ENCODE results near the gene SULT1C3. TPM values are rescaled to one million over a fixed set of nuclear protein-coding genes. Genes with fewer than 3 reads are reported as not detected.

Gene SULT1C3
- total RNA-seq, 1 donor from 2014 or later = not detected

DNA sequence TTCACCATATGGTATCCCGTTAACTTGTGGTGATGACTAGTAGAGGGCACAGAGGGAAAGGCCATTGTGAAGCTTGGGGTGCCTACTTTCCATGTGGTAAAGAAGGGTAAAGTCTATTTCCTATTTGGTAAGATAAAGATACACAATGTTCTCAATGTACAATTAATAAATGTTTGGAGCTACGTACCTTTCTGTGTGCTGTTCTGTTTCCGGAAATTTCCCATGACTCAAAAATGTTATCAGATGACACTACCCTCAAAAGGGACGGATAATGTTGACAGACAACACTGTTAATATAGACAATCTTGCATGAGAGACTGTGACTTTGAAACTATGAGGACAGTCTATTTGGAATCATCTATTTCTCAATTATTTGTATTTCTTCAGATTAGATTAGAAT is 4.2 kb upstream of the SULT1C3 start:
- Mint-ChIP-seq H3K4me1 (ENCODE audit: low read depth, unreplicated experiment) (peaks cover 3% of the 10 kb centered on the region), H3K9me3 (ENCODE audit: unreplicated experiment) (peaks cover 5% of the 10 kb centered on the region), H3K27ac (ENCODE audit: unreplicated experiment) (no peak overlapping the region), H3K36me3 (ENCODE audit: low read depth, unreplicated experiment) (no peaks in the 10 kb centered on the region), H3K4me3 (ENCODE audit: unreplicated experiment) (no peak overlapping the region), H3K27me3 (ENCODE audit: low read depth, unreplicated experiment) (no peaks in the 10 kb centered on the region)
- Histone ChIP-seq H3K4me2 (ENCODE audit: low read length) (no peak overlapping the region), H2AFZ (ENCODE audit: low read depth, low read length) (no peak overlapping the region), H3K9ac (ENCODE audit: low read length) (no peak overlapping the region), H3K4me1 (ENCODE audit: insufficient read depth, low read length) (no peaks in the 10 kb centered on the region), H3K27me3 (ENCODE audit: insufficient read depth, low read length) (no peaks in the 10 kb centered on the region), H3K9me3 (ENCODE audit: insufficient read depth, low read depth, low read length) (no peaks in the 10 kb centered on the region), H3K36me3 (ENCODE audit: insufficient read depth, low read length) (no peaks in the 10 kb centered on the region), H3K27ac (ENCODE audit: low read depth, low read length) (no peak overlapping the region), H4K20me1 (ENCODE audit: insufficient read depth, low read length) (no peaks in the 10 kb centered on the region), H3K79me2 (ENCODE audit: insufficient read depth, low read length) (no peaks in the 10 kb centered on the region), H3K4me3 (ENCODE audit: insufficient read depth, low read depth, low read length) (no peak overlapping the region)
- no peak for TF ChIP-seq EZH2 (IDR thresholded peaks at IDR 0.05; ENCODE audit: insufficient read depth, low read length)
- TF ChIP-seq, protein P1, sequence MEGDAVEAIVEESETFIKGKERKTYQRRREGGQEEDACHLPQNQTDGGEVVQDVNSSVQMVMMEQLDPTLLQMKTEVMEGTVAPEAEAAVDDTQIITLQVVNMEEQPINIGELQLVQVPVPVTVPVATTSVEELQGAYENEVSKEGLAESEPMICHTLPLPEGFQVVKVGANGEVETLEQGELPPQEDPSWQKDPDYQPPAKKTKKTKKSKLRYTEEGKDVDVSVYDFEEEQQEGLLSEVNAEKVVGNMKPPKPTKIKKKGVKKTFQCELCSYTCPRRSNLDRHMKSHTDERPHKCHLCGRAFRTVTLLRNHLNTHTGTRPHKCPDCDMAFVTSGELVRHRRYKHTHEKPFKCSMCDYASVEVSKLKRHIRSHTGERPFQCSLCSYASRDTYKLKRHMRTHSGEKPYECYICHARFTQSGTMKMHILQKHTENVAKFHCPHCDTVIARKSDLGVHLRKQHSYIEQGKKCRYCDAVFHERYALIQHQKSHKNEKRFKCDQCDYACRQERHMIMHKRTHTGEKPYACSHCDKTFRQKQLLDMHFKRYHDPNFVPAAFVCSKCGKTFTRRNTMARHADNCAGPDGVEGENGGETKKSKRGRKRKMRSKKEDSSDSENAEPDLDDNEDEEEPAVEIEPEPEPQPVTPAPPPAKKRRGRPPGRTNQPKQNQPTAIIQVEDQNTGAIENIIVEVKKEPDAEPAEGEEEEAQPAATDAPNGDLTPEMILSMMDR (IDR thresholded peaks at IDR 0.05; ENCODE audit: insufficient read depth, low read depth, low read length) = no peak
- DNase-seq (ENCODE audit: low read depth) (no peak), FAIRE-seq (no peak)

GRCh38 chr2:108236676-108237335 is 3.0 kb upstream of the SULT1C3 start:
- H3K4me2 ChIP-seq (ENCODE audit: low read length) = no peak overlapping the region
- H2AFZ ChIP-seq (ENCODE audit: low read depth, low read length) = no peak overlapping the region
- no peaks in the 10 kb centered on the region for H3K4me1 Mint-ChIP-seq (ENCODE audit: low read depth, unreplicated experiment)
- no peak for FAIRE-seq
- no peak overlapping the region for H3K9ac ChIP-seq (ENCODE audit: low read length)
- no peaks in the 10 kb centered on the region for H3K4me1 ChIP-seq (ENCODE audit: insufficient read depth, low read length)
- H3K27ac Mint-ChIP-seq (ENCODE audit: unreplicated experiment) = no peak overlapping the region
- no peak overlapping the region for H3K27ac ChIP-seq (ENCODE audit: low read depth, low read length)
- no peaks in the 10 kb centered on the region for H3K36me3 ChIP-seq (ENCODE audit: insufficient read depth, low read length)
- no peaks in the 10 kb centered on the region for H3K36me3 Mint-ChIP-seq (ENCODE audit: low read depth, unreplicated experiment)
- H3K9me3 ChIP-seq (ENCODE audit: insufficient read depth, low read depth, low read length) = no peaks in the 10 kb centered on the region
- DNase-seq (ENCODE audit: low read depth) = no peak
- no peaks in the 10 kb centered on the region for H3K27me3 Mint-ChIP-seq (ENCODE audit: low read depth, unreplicated experiment)
- TF ChIP-seq EZH2 (IDR thresholded peaks at IDR 0.05; ENCODE audit: insufficient read depth, low read length) = no peak
- TF ChIP-seq, protein P1 (IDR thresholded peaks at IDR 0.05; ENCODE audit: insufficient read depth, low read depth, low read length) = no peak
- H3K79me2 ChIP-seq (ENCODE audit: insufficient read depth, low read length) = no peaks in the 10 kb centered on the region
- peaks cover 4% of the 10 kb centered on the region for H3K9me3 Mint-ChIP-seq (ENCODE audit: unreplicated experiment)
- no peaks in the 10 kb centered on the region for H3K27me3 ChIP-seq (ENCODE audit: insufficient read depth, low read length)
- no peak overlapping the region for H3K4me3 ChIP-seq (ENCODE audit: insufficient read depth, low read depth, low read length)
- H4K20me1 ChIP-seq (ENCODE audit: insufficient read depth, low read length) = no peaks in the 10 kb centered on the region
- H3K4me3 Mint-ChIP-seq (ENCODE audit: unreplicated experiment) = no peak overlapping the region

GRCh38 chr2:108240966-108241365 is 1.2 kb downstream of the SULT1C3 start:
- Histone ChIP-seq H2AFZ (ENCODE audit: low read depth, low read length) (no peak overlapping the region), H3K4me2 (ENCODE audit: low read length) (no peak overlapping the region), H3K4me1 (ENCODE audit: insufficient read depth, low read length) (no peaks in the 10 kb centered on the region), H3K4me3 (ENCODE audit: insufficient read depth, low read depth, low read length) (no peak overlapping the region), H3K79me2 (ENCODE audit: insufficient read depth, low read length) (no peaks in the 10 kb centered on the region), H3K36me3 (ENCODE audit: insufficient read depth, low read length) (no peaks in the 10 kb centered on the region), H4K20me1 (ENCODE audit: insufficient read depth, low read length) (no peaks in the 10 kb centered on the region), H3K27me3 (ENCODE audit: insufficient read depth, low read length) (no peaks in the 10 kb centered on the region), H3K9me3 (ENCODE audit: insufficient read depth, low read depth, low read length) (no peaks in the 10 kb centered on the region), H3K27ac (ENCODE audit: low read depth, low read length) (no peak overlapping the region), H3K9ac (ENCODE audit: low read length) (no peak overlapping the region)
- no peak for DNase-seq (ENCODE audit: low read depth)
- Mint-ChIP-seq H3K4me1 (ENCODE audit: low read depth, unreplicated experiment) (no peaks in the 10 kb centered on the region), H3K27ac (ENCODE audit: unreplicated experiment) (no peak overlapping the region), H3K36me3 (ENCODE audit: low read depth, unreplicated experiment) (no peaks in the 10 kb centered on the region), H3K27me3 (ENCODE audit: low read depth, unreplicated experiment) (no peaks in the 10 kb centered on the region), H3K4me3 (ENCODE audit: unreplicated experiment) (no peak overlapping the region), H3K9me3 (ENCODE audit: unreplicated experiment) (peaks cover 4% of the 10 kb centered on the region)
- FAIRE-seq = no peak
- TF ChIP-seq, protein P1 (IDR thresholded peaks at IDR 0.05; ENCODE audit: insufficient read depth, low read depth, low read length) = no peak
- TF ChIP-seq EZH2 (IDR thresholded peaks at IDR 0.05; ENCODE audit: insufficient read depth, low read length) = no peak

All from astrocyte (in vitro differentiated cells and primary cell).